NB4 (cell line): ENCODE measurements around the gene MED7.

Experiments
- CTCF ChIP-seq: IDR thresholded peaks from one replicate; pipeline ENCODE4 v1.5.1; 2012; ENCODE audit warnings: low read depth, low read length
- MAX ChIP-seq: IDR thresholded peaks from 2 replicates; pipeline ENCODE4 v1.6.1; 2011; ENCODE audit warnings: low read depth, low read length
- POLR2A ChIP-seq: IDR thresholded peaks from 2 replicates; pipeline ENCODE4 v1.6.1; 2011; ENCODE audit warnings: mild to moderate bottlenecking; ENCODE audit not compliant: insufficient read length; ENCODE audit errors: extremely low read depth

GRCh38 chr5:157108976-157109375, 33.7 kb downstream of the MED7 start, which contains the start of gene HAVCR2:
- TF ChIP-seq CTCF (no peak), POLR2A (no peak), MAX (no peak)
